GM12878 (cell line): Measurements from ENCODE around the gene GSAP. TPM values are rescaled to one million over a fixed set of nuclear protein-coding genes. Genes with fewer than 3 reads are reported as not detected.

ENCODE experiments used
- ATAC-seq: fragments of 200-7000 bp; cut with Tn5 transposase; 3 replicates; pipeline ENCODE4 v1.9.1; 2020; ENCODE audit warnings: mild to moderate bottlenecking, moderate library complexity
- BruUV-seq: library from RNA; stranded (reverse); fragments of 400-500 nt; replicated peaks from 2 replicates; lab custom pipeline; 2021; lab: Mats Ljungman, UMichigan
- CTCF ChIA-PET: fragments of 300-600 bp; sonication (Branson Sonifier 250); formaldehyde crosslinking; extraction: SDS; loops from one replicate; lab custom pipeline; 2021; ENCODE audit warnings: inconsistent platforms; lab: Yijun Ruan, JAX
- POLR2A ChIA-PET: fragments of 350-600 bp; formaldehyde crosslinking; extraction: SDS; loops from one replicate; lab custom pipeline; 2021; ENCODE audit warnings: inconsistent platforms; lab: Charles Lee
- RAD21 ChIA-PET: fragments of 300-600 bp; sonication (Branson Sonifier 250); formaldehyde crosslinking; loops from one replicate; lab custom pipeline; 2023; ENCODE audit warnings: antibody characterized with exemption; ENCODE audit not compliant: unreplicated experiment; lab: Charles Lee
- SMC1A ChIA-PET: fragments of 300-600 bp; sonication (Branson Sonifier 250); formaldehyde crosslinking; loops from one replicate; lab custom pipeline; 2023; ENCODE audit not compliant: unreplicated experiment, uncharacterized antibody; lab: Charles Lee
- DNase-seq: peaks from one replicate; pipeline ENCODE4 v3.0.0-alpha.2; 2011; ENCODE audit warnings: low read depth, low spot score
- FAIRE-seq: peaks from 3 replicates; lab custom pipeline; 2011; peaks lifted over from hg19 to GRCh38; lab: Jason Lieb, UNC
- H2AFZ ChIP-seq: 2 replicates; pipeline ENCODE4 v1.6.0; 2011; ENCODE audit warnings: low read depth, low read length, control low read depth; ENCODE audit not compliant: control insufficient read depth
- H3K27ac ChIP-seq: 2 replicates; pipeline ENCODE4 v1.5.1; 2011; ENCODE audit warnings: control low read depth; ENCODE audit not compliant: control insufficient read depth, insufficient read depth
- H3K27me3 ChIP-seq, 2 experiments: replicated peaks in 1 of 2; 2 replicates each; pipeline versions ENCODE4 v1.6.0 to v1.6.1; 2011; ENCODE audit warnings: low read length in 1 of 2; ENCODE audit not compliant: control insufficient read depth in 2 of 2, insufficient read depth in 2 of 2
- H3K36me3 ChIP-seq, 2 experiments: 2 replicates each; pipeline ENCODE4 v1.5.1; 2011; ENCODE audit warnings: low read length in 1 of 2; ENCODE audit not compliant: control insufficient read depth in 2 of 2, insufficient read depth in 2 of 2
- H3K4me1 ChIP-seq: 2 replicates; pipeline ENCODE4 v1.6.1; 2011; ENCODE audit warnings: mild to moderate bottlenecking, low read length, moderate library complexity, mixed read lengths; ENCODE audit not compliant: control insufficient read depth, insufficient read depth
- H3K4me2 ChIP-seq: 2 replicates; pipeline ENCODE4 v1.6.0; 2011; ENCODE audit warnings: control low read depth; ENCODE audit not compliant: control insufficient read depth, insufficient read depth
- H3K4me3 ChIP-seq: fragments of 200-600 bp; sonication (generic); 2 replicates; pipeline ENCODE4 v1.5.1; 2016
- H3K79me2 ChIP-seq: 2 replicates; pipeline ENCODE4 v1.6.0; 2011; ENCODE audit warnings: low read length; ENCODE audit not compliant: control insufficient read depth, insufficient read depth
- H3K9ac ChIP-seq: 2 replicates; pipeline ENCODE4 v1.8.0; 2011; ENCODE audit warnings: low read length, control low read depth, mixed read lengths; ENCODE audit not compliant: control insufficient read depth, insufficient read depth
- H3K9me3 ChIP-seq: replicated peaks from 3 replicates; pipeline ENCODE4 v1.5.1; 2011; ENCODE audit warnings: mild to moderate bottlenecking, low read length; ENCODE audit not compliant: control insufficient read depth, insufficient read depth
- H4K20me1 ChIP-seq: 2 replicates; pipeline ENCODE4 v1.6.0; 2011; ENCODE audit not compliant: control insufficient read depth, insufficient read depth
- BCLAF1 ChIP-seq: fragments of 450-650 bp; IDR thresholded peaks from 2 replicates; pipeline ENCODE4 v1.6.1; 2017; ENCODE audit warnings: antibody characterized with exemption, mild to moderate bottlenecking, moderate library complexity
- CHD4 ChIP-seq: fragments of 200-600 bp; sonication (generic); IDR thresholded peaks from 2 replicates; pipeline ENCODE4 v1.6.1; 2016; ENCODE audit warnings: mild to moderate bottlenecking
- CTCF ChIP-seq, 3 experiments: IDR thresholded peaks in 2 of 3; conservative IDR thresholded peaks in 1 of 3; 2 replicates each; pipeline ENCODE4 v1.5.1; 2011; ENCODE audit warnings: low read depth in 3 of 3, low read length in 3 of 3, mild to moderate bottlenecking in 3 of 3, control low read depth in 2 of 3, moderate library complexity in 2 of 3, inconsistent platforms in 1 of 3, mixed read lengths in 1 of 3; ENCODE audit not compliant: control insufficient read depth in 2 of 3, insufficient read depth in 1 of 3; ENCODE audit errors: extremely low read depth in 1 of 3
- ETV6 ChIP-seq, 2 experiments: fragments of 450-650 bp in 1 of 2; IDR thresholded peaks in 1 of 2; conservative IDR thresholded peaks in 1 of 2; 2 replicates each; pipeline ENCODE4 v1.6.1; 2014; ENCODE audit warnings: antibody characterized with exemption in 1 of 2, borderline replicate concordance in 1 of 2, low read depth in 1 of 2, mild to moderate bottlenecking in 1 of 2, moderate library complexity in 1 of 2
- IKZF2 ChIP-seq, 2 experiments: fragments of 450-650 bp; IDR thresholded peaks; 2 replicates each; pipeline ENCODE4 v1.6.1; 2017; ENCODE audit warnings: mild to moderate bottlenecking in 2 of 2, moderate library complexity in 2 of 2
- JUND ChIP-seq: IDR thresholded peaks from 2 replicates; pipeline ENCODE4 v1.6.1; 2012; ENCODE audit warnings: low read depth, mild to moderate bottlenecking, low read length, improper control_type of control experiment, moderate library complexity
- NFYB ChIP-seq: IDR thresholded peaks from 2 replicates; pipeline ENCODE4 v1.6.1; 2011; ENCODE audit warnings: low read depth, mild to moderate bottlenecking, low read length, improper control_type of control experiment, moderate library complexity; ENCODE audit not compliant: insufficient read depth
- NKRF ChIP-seq: fragments of 450-650 bp; conservative IDR thresholded peaks from 2 replicates; pipeline ENCODE4 v1.6.1; 2017; ENCODE audit warnings: mild to moderate bottlenecking, moderate library complexity
- PML ChIP-seq: IDR thresholded peaks from 2 replicates; pipeline ENCODE4 v1.6.1; 2012; ENCODE audit warnings: low read length, inconsistent platforms
- POLR2A ChIP-seq: IDR thresholded peaks from 2 replicates; pipeline ENCODE4 v1.6.1; 2011; ENCODE audit warnings: low read depth, mild to moderate bottlenecking, low read length
- SIX5 ChIP-seq: IDR thresholded peaks from 2 replicates; pipeline ENCODE4 v1.6.1; 2011; ENCODE audit warnings: mild to moderate bottlenecking, low read depth, low read length, moderate library complexity; ENCODE audit not compliant: severe bottlenecking
- STAT3 ChIP-seq: IDR thresholded peaks from 2 replicates; pipeline ENCODE4 v1.6.1; 2011; ENCODE audit warnings: low read depth, low read length, improper control_type of control experiment
- ZNF687 ChIP-seq: fragments of 450-650 bp; IDR thresholded peaks from 2 replicates; pipeline ENCODE4 v1.6.1; 2017; ENCODE audit warnings: mild to moderate bottlenecking, moderate library complexity
- ZSCAN29 ChIP-seq: fragments of 450-650 bp; IDR thresholded peaks from 2 replicates; pipeline ENCODE4 v1.6.1; 2017; ENCODE audit warnings: mild to moderate bottlenecking, moderate library complexity
- WGBS: methylation state at CpG from one replicate; pipeline ENCODE4 v1.1.6; 2016; ENCODE audit warnings: low lambda C conversion rate; ENCODE audit not compliant: insufficient replicate concordance, insufficient coverage; ENCODE audit errors: missing lambda C conversion rate; 5-methylcytosine and 5-hydroxymethylcytosine counted together
- in situ Hi-C: fragments of 300-500 bp; cut with MboI; formaldehyde crosslinking; loops from 9 replicates; pipeline ENCODE4 v1.14.3; 2018; ENCODE audit warnings: mixed read lengths
- intact Hi-C: fragments of 100-400 bp; cut with micrococcal nuclease; formaldehyde crosslinking; loops from one replicate; pipeline ENCODE4 v1.14.2; 2022; ENCODE audit not compliant: unreplicated experiment
- polyA plus RNA-seq, 11 experiments: library from polyadenylated mRNA; depleted of rRNA in 4 of 11; unstranded in 6 of 11; stranded (reverse) in 5 of 11; fragments of >200 nt; fragmentation: Nextera tagmentation in 4 of 11; fragmentation: Illumina TruSeq in 1 of 11; extraction: Ambion mirVana in 4 of 11; extraction: Trizol in 1 of 11; gene quantifications; 1 replicate in 1 of 11; 2 replicates in 10 of 11; pipeline versions ENCODE4 v1.2.1 to v1.2.3, GENCODE V29; 2011 to 2016; ENCODE audit warnings: inconsistent platforms in 2 of 11, missing spikeins in 2 of 11, low read depth in 1 of 11
- total RNA-seq, 4 experiments: library from RNA; depleted of rRNA in 3 of 4; stranded (reverse); fragments of >200 nt in 3 of 4; fragmentation: Illumina TruSeq in 1 of 4; extraction: Trizol in 1 of 4; gene quantifications; 2 replicates each; pipeline versions ENCODE4 v1.2.1 to v1.2.3, GENCODE V29; 2013 to 2021

GSAP gene
- total and polyA plus RNA-seq, 10 of the 15 experiments (the other 5 are each of a cell fraction or from before 2014, with no cell fraction given): 6.6 to 38.1 (median 21.8) TPM

- no peak overlapping the region for H3K4me2 ChIP-seq
- H3K4me1 ChIP-seq: no peaks in the 10 kb centered on the region
- no peak for FAIRE-seq
- no peak overlapping the region for H3K27ac ChIP-seq
- POLR2A ChIA-PET: no interaction called here
- H3K79me2 ChIP-seq: no peaks in the 10 kb centered on the region
- H2AFZ ChIP-seq: no peak overlapping the region
- RAD21 ChIA-PET: no interaction called here
- no peaks in the 10 kb centered on the region; the same call in 1 of the 3 replicates for H3K9me3 ChIP-seq
- intact Hi-C loops: no loop called here
- H3K27me3 ChIP-seq: no peaks in the 10 kb centered on the region
- BruUV-seq: no TSS peak
- in situ Hi-C loops: no loop called here
- no peak overlapping the region for H3K9ac ChIP-seq
- no peaks in the 10 kb centered on the region for H4K20me1 ChIP-seq
- DNase-seq: no peak
- SMC1A ChIA-PET: no interaction called here
- H3K36me3 ChIP-seq: no peaks in the 10 kb centered on the region; a peak in 1 of 4 replicates
- CTCF ChIA-PET: no interaction called here
- no peak overlapping the region for H3K4me3 ChIP-seq
- 98% methylated on average over 3 of the region's 3 CpGs for WGBS
- ATAC-seq: no peak
- TF ChIP-seq ETV6 (conservative IDR thresholded peaks at IDR 0.05 in 1 of 2, IDR thresholded peaks at IDR 0.05 in 1 of 2; ENCODE audit: borderline replicate concordance in 1 of 2, low read depth in 1 of 2) (no peak), CHD4 (no peak), BCLAF1 (no peak), JUND (no peak), NFYB (no peak), ZSCAN29 (no peak), ZNF687 (no peak), STAT3 (no peak), PML (no peak), IKZF2 (IDR thresholded peaks at IDR 0.05) (no peak), POLR2A (no peak), SIX5 (no peak), NKRF (no peak), CTCF (IDR thresholded peaks at IDR 0.05 in 2 of 3, conservative IDR thresholded peaks at IDR 0.05 in 1 of 3; ENCODE audit: control insufficient read depth in 2 of 3, extremely low read depth in 1 of 3, insufficient read depth in 1 of 3, low read depth in 3 of 3, low read length in 3 of 3) (no peak)
These were observed 126.8 kb downstream of the GSAP start for GRCh38 chr7:77289387-77289786.
